HG02642 (cell line): ENCODE data around the gene PRPF18.

ENCODE experiments used
- ATAC-seq: cut with Tn5 transposase; IDR thresholded peaks from one replicate; pipeline ENCODE4 v1.9.1; 2021; ENCODE audit warnings: mild to moderate bottlenecking; ENCODE audit not compliant: unreplicated experiment, poor library complexity

The PRPF18 gene

DNA sequence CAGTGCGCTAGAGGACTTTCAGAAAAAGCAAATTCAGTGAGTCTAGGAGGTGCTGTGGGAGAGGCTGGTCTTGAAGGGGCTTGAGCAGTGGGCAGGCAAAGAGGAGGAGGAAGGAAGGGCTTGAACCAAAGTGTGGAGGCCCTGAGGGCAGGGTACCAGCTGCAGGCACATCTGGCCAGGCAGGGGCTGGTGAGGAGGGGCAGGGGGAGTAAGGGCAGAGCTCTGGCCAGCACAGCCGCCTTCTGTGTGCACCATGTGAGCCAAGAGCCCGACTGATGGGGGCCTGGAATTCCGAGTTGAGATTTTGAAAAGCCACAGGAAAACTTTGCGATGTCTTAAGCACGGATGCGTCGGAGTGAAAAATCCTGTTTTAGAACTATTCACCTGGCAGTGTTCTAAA lies 74.5 kb downstream of the PRPF18 start:
- no peak for ATAC-seq

- ATAC-seq, result no peak
Observed at GRCh38 chr10:13665516-13666262, 78.9 kb downstream of the PRPF18 start.

- no peak for ATAC-seq
Observed at GRCh38 chr10:13668126-13668525, 81.4 kb downstream of the PRPF18 start.

GRCh38 chr10:13669182-13669855 lies 82.6 kb downstream of the PRPF18 start:
- no peak for ATAC-seq

GRCh38 chr10:13669901-13670300 lies 83.1 kb downstream of the PRPF18 start:
- no peak for ATAC-seq

DNA sequence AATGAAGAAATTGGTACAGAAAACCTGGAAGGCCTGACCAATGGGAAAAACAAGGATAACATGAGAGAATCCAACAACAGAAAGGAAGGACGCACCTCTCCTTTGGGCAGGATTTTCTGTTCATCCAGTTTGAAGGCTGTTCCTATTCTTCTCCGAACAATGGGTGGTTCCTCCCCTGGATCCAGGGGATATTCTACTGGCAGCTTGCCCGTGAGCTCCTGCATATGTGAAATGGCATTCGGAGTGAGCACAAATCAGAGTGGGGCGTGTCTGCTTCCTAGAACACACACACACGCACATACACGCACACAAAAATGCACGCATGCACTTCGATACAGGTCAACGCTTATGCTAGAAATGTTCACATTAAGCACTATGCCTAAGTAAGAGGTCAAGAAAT lies 83.5 kb downstream of the PRPF18 start:
- ATAC-seq, result no peak

DNA sequence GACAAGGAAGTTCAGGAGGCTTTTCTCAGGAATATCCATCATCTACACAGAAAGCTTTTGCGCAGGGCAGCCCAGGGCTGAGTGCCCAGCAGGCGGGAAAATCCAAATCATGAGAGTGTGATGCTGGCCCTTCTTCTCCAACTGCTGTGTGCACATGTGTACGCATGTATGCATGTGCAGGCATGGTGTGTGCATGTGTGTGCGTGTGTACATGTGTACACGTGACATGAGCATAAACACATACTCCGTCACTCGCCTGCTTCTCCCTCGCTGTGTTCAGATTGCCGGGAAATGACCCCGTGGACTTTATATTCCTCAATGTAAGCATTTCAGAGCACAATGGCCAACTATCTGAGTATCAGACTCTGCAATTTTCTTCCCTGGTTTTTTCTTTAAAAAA lies 85.1 kb downstream of the PRPF18 start:
- ATAC-seq, result no peak

DNA sequence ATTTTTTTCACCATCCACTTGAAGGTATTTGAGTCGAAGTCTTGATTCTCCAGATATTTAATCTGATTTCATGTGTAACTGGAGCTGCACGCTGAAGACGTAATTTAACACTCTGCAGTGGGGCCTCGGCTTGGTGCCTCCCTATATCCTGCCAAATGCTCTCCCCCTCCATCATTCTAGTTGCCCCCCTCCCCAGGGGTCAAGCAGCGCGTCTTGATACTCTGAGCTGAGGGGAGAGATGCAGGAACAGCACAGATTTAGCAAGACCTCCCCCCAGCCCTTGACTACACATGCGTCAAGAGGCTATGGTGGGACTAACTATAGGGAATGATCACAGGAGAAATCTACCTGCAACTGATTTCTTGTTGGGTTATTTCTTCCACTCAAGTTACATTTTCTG lies 85.8 kb downstream of the PRPF18 start:
- ATAC-seq, result no peak

DNA sequence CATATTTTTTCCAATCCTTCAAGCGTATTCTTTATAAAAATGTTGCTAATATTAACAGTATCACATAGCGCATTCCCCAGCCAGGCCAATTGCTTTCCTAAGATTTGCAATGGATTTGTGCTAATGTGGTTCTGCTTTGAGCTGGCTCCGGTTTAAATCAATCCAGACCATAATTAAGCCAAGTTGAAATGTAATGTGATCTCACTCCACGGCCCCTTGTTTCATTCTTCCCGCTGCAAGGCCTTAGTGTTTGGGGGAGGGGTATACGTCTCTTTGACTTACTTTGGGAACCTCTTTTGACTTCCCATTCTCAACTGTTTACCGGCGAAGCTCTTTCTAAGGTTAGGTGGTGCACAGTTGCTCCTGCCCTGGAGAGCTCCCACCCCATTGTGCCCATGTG lies 86.4 kb downstream of the PRPF18 start:
- no peak for ATAC-seq

DNA sequence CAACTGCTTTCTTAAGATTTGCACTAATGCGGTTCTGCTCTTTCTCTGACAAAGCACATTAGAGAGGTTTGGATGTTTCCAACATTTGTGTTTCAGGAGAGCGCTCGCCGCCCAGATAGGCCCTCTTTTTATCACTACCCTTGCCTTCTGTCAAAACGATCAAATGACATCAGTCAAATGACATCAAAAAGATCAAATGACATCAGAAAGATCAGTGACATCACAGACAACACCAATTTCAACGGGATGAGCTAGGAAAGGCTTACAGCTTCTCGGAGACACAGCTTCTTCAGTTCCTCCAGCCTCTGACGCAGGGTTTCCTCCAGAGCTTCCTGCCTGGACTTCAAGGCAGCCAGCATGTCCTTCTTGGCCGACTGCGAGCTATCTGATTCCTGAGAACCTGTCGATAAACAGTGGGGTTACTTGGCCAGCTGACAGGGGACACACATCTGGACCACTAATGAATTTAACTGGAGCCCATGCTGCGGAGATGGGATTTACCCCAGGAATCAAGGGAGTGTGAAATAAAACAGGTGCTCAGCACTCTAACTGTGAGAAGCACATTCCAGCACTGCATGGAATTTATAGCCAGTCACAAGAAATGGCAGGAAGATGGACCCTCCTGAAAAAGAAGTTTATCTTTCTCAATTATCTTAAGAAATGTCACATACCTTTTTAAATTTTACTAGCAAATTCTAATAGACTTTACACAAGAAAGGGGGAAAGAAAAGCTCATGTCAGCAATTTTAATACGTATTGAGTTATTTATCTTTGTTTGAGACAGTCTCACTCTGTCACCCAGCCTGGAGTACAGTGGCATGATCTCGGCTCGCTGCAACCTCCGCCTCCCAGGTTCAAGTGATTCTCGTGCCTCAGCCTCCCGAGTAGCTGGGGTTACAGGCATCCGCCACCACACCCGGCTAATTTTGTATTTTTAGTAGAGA lies 88.2 kb downstream of the PRPF18 start:
- no peak for ATAC-seq

DNA sequence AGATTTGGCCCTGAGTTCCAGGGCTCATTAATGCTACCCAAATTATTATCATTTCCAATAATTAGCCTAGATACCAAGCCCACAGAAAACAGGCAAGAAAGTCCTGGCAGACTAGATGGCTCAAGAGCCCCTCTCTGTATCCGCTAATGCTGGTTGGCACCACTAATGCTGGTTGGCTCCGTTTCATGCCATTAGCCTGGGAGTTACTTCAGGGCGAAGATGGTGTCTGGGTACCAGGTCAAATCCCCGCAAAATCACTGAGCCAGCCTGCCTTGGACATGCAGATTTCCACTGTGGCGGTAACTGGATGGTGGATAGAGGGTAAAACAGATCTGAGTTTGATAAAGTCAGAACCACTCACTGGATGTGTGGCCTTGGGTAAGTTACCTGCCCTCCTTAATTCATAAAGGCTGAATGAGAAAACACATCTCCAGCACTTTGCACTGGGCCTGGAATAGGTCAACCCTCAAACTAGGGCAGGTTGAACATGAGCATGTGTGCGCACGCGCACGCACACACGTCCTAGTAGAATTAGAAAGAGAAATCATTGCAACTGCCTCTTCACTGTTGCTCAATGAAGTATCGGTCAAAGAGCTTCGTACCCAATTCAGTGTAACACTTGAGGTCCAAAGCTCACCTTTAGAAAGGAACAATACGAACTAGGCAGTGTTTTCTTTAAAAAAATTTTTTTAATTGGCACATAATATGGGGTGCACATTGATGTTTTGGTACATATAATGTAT lies 91.5 kb downstream of the PRPF18 start:
- no peak for ATAC-seq
